ENCODE data around the gene PHTF2. TPM values are rescaled to one million over a fixed set of nuclear protein-coding genes. Genes with fewer than 3 reads are reported as not detected.
A peak's percentile ranks its signal among the peaks of the same experiment; 100 is the strongest.

The PHTF2 gene
- total and polyA plus RNA-seq, 9 donors, result 7.0 to 22.2 (median 12.7) TPM

DNA sequence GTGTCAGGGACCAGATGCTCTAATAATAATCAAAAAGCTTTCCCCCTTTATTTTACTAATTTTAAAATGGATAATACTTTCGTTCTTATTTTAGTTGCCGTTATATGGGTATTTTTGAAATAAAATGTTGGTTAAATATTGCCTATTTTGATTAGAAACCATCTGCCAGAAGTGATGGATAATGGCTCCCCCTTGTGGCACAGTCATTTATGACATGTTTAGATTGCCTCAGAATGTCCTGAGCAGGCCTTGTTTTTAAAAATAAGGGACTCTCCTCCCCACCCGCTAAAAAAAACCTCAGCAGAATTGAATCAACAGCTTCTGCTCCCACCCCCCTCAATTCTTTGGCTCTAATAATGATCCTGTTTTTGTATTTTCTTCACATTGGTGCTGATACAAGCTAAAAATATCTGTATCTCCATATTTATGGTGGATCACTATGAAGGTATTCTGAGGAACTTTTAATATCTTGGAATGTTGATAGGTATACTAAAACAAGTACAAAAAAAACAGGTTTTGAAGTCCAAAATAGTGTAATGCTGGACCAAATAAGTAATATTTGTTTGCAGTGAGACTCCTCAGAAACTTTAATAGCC is 39.2 kb upstream of the PHTF2 start:
- DNase-seq, result peak in 3 of 5 donors; percentile 41 to 78 (median 52)
- 1 to 2% (median 1%) methylated on average over 3 of the region's 3 CpGs for WGBS, 3 donors
- Histone ChIP-seq H3K27me3 (no peaks in the 10 kb centered on the region), H3K4me1 (ENCODE audit: insufficient read depth) (peaks cover 2% of the 10 kb centered on the region), H3K27ac (no peak overlapping the region), H3K9me3 (no peaks in the 10 kb centered on the region), H3K36me3 (no peaks in the 10 kb centered on the region), H3K4me3 (no peak overlapping the region)
- TF ChIP-seq EP300 (IDR thresholded peaks at IDR 0.05) (no peak), POLR2A (IDR thresholded peaks at IDR 0.05) (no peak)
- TF ChIP-seq, protein P1, sequence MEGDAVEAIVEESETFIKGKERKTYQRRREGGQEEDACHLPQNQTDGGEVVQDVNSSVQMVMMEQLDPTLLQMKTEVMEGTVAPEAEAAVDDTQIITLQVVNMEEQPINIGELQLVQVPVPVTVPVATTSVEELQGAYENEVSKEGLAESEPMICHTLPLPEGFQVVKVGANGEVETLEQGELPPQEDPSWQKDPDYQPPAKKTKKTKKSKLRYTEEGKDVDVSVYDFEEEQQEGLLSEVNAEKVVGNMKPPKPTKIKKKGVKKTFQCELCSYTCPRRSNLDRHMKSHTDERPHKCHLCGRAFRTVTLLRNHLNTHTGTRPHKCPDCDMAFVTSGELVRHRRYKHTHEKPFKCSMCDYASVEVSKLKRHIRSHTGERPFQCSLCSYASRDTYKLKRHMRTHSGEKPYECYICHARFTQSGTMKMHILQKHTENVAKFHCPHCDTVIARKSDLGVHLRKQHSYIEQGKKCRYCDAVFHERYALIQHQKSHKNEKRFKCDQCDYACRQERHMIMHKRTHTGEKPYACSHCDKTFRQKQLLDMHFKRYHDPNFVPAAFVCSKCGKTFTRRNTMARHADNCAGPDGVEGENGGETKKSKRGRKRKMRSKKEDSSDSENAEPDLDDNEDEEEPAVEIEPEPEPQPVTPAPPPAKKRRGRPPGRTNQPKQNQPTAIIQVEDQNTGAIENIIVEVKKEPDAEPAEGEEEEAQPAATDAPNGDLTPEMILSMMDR (IDR thresholded peaks at IDR 0.05), result peak; percentile 64 to 85 (median 85)
- intact Hi-C loops (cut with DNase I), result loop anchor here (5.0 kb wide), 2 partner anchors 102 to 107 kb away; no protein-coding TSS in a partner anchor

- 92 to 95% (median 95%) methylated on average over 10 of the region's 10 CpGs for WGBS, 3 donors
- Histone ChIP-seq H3K27me3 (no peaks in the 10 kb centered on the region), H3K27ac (no peak overlapping the region), H3K36me3 (no peaks in the 10 kb centered on the region), H3K4me1 (ENCODE audit: insufficient read depth) (peaks cover 2% of the 10 kb centered on the region), H3K4me3 (no peak overlapping the region), H3K9me3 (no peaks in the 10 kb centered on the region)
- intact Hi-C loops (cut with DNase I), result no loop called here
- DNase-seq, result no peak
- TF ChIP-seq EP300 (IDR thresholded peaks at IDR 0.05) (no peak), POLR2A (IDR thresholded peaks at IDR 0.05) (no peak)
- TF ChIP-seq, protein P1 (IDR thresholded peaks at IDR 0.05), result no peak
Measured at GRCh38 chr7:77760809-77761453, 37.6 kb upstream of the PHTF2 start.

DNA sequence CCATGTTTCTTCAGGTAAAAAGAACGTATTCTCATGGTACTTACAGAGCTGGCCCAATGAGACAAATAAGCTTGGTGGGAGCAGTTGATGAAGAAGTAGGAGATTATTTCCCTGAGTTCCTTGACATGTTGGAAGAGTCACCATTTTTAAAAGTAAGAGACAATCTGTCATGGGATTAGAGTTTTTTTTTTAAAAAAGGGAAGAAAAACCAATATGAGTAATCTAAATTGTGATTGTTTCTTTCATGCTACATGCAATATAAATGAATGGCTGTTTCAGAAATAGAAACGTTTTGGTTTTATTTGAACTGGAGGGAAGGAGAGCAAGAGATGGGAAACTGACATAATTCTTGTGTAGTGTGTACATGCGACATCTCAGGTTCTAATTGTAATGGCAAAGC is 33.1 kb upstream of the PHTF2 start:
- intact Hi-C loops (cut with DNase I), result no loop called here
- Histone ChIP-seq H3K4me1 (ENCODE audit: insufficient read depth) (no peaks in the 10 kb centered on the region), H3K27me3 (no peaks in the 10 kb centered on the region), H3K9me3 (no peaks in the 10 kb centered on the region), H3K36me3 (no peaks in the 10 kb centered on the region), H3K27ac (no peak overlapping the region), H3K4me3 (no peak overlapping the region)
- no peak for DNase-seq
- 66 to 73% (median 67%) methylated on average over 3 of the region's 3 CpGs for WGBS, 3 donors
- TF ChIP-seq POLR2A (IDR thresholded peaks at IDR 0.05), result no peak
- no peak for TF ChIP-seq EP300 (IDR thresholded peaks at IDR 0.05)
- TF ChIP-seq, protein P1 (IDR thresholded peaks at IDR 0.05), result no peak

- 55 to 68% (median 64%) methylated on average over 4 of the region's 4 CpGs for WGBS, 3 donors
- Histone ChIP-seq H3K4me1 (ENCODE audit: insufficient read depth) (no peaks in the 10 kb centered on the region), H3K27me3 (no peaks in the 10 kb centered on the region), H3K4me3 (no peak overlapping the region), H3K9me3 (no peaks in the 10 kb centered on the region), H3K27ac (no peak overlapping the region), H3K36me3 (no peaks in the 10 kb centered on the region)
- intact Hi-C loops (cut with DNase I), result no loop called here
- no peak for TF ChIP-seq EP300 (IDR thresholded peaks at IDR 0.05)
- DNase-seq, result no peak
Measured at GRCh38 chr7:77765906-77766800, 32.4 kb upstream of the PHTF2 start.

All from ovary (tissue), 9 donors.